Keratinocyte (primary cell): ENCODE data around the gene TTC28.

ENCODE experiments used
- CTCF ChIP-seq, 3 experiments: IDR thresholded peaks in 1 of 3; conservative IDR thresholded peaks in 1 of 3; optimal IDR thresholded peaks in 1 of 3; 2 replicates in 2 of 3; 3 replicates in 1 of 3; pipeline versions ENCODE3 to v1.5.1; 2011; ENCODE audit warnings: low read length in 3 of 3, mild to moderate bottlenecking in 3 of 3, moderate library complexity in 2 of 3, control low read depth in 1 of 3, inconsistent platforms in 1 of 3; ENCODE audit not compliant: insufficient read depth in 2 of 3; ENCODE audit errors: extremely low read depth in 1 of 3
- EZH2 ChIP-seq: IDR thresholded peaks from one replicate; pipeline ENCODE4 v1.6.1; 2012; ENCODE audit warnings: inconsistent platforms, mild to moderate bottlenecking, low read length, moderate library complexity

DNA sequence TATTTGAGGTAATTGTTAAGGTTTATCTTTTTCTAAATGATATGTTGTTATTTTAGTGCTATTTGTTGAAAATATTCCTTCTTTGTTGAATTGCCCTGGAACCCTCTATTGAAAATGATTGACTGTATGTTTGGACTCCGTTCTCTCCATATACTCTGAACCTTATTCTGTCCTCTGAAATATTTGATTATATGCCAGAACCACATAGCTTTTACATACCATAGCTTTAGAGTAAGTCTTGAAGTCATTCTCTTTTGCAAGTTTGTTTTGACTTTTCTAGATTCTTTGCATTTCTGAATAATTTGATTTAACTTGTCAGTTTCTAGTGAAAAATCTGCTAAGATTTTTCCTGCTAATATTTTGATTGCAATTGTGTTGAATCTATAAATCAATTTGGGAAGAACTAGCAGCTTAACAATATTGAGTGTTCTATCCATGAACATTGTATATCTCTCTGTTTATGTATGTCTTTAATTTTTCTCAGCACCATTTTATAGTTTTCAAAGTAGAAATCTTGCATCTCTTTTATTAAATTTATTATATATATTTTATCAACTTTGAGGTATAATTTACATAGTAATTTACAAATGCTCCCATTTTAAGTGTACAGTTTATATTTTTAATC lies 708.9 kb downstream of the TTC28 start:
- TF ChIP-seq CTCF (optimal IDR thresholded peaks at IDR 0.05 in 1 of 3, IDR thresholded peaks at IDR 0.05 in 1 of 3, conservative IDR thresholded peaks at IDR 0.05 in 1 of 3; ENCODE audit: extremely low read depth in 1 of 3, insufficient read depth in 2 of 3, low read length in 3 of 3) (no peak), EZH2 (no peak)
